ENCODE data around the gene KLF7.

DNA sequence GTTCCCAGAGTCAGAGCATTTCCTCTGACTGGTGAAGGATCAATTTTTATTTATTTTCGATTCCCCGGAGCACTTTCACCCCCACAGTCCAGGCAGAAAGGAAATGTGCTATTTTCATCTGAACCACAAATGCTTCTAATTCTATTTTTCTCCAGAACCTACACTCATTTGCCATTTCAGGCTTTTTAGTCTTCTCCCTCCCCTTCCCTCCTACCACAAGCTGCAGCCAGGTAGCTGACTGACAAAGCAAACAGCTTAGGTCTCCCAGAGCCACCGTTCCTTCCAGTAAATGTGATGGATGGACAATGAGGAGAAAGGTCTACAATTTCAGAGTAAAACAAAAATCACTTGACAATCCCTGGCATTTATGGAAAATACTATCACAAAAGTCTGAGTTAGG, 76.9 kb downstream of the KLF7 start:
- TF ChIP-seq, protein P1, sequence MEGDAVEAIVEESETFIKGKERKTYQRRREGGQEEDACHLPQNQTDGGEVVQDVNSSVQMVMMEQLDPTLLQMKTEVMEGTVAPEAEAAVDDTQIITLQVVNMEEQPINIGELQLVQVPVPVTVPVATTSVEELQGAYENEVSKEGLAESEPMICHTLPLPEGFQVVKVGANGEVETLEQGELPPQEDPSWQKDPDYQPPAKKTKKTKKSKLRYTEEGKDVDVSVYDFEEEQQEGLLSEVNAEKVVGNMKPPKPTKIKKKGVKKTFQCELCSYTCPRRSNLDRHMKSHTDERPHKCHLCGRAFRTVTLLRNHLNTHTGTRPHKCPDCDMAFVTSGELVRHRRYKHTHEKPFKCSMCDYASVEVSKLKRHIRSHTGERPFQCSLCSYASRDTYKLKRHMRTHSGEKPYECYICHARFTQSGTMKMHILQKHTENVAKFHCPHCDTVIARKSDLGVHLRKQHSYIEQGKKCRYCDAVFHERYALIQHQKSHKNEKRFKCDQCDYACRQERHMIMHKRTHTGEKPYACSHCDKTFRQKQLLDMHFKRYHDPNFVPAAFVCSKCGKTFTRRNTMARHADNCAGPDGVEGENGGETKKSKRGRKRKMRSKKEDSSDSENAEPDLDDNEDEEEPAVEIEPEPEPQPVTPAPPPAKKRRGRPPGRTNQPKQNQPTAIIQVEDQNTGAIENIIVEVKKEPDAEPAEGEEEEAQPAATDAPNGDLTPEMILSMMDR (IDR thresholded peaks at IDR 0.05) = no peak
- TF ChIP-seq POLR2A (IDR thresholded peaks at IDR 0.05) = no peak
